Upper lobe of left lung (tissue), 6 donors: Measurements from ENCODE around the gene CFLAR. TPM values are rescaled to one million over a fixed set of nuclear protein-coding genes. Genes with fewer than 3 reads are reported as not detected.
"Not testable (repeated sequence)": the region's sequence is repeated elsewhere in the genome, so short reads cannot be mapped to it uniquely, and the experiment has no call there.

Source experiments
- ATAC-seq, 2 donors: fragments of 200-7000 bp; cut with Tn5 transposase; one replicate each; pipeline ENCODE4 v1.9.1; 2022; ENCODE audit warnings: mild to moderate bottlenecking in 2 of 2, moderate library complexity in 2 of 2; ENCODE audit not compliant: low FRiP score in 2 of 2
- DNase-seq, 2 donors: peaks; one replicate each; pipeline ENCODE4 v3.0.0-alpha.2; 2019 to 2020
- H3K27ac ChIP-seq, 4 donors: fragments of 200-600 bp; sonication (generic); one replicate each; pipeline ENCODE4 v1.5.1; 2016 to 2019
- H3K27me3 ChIP-seq, 4 donors: fragments of 200-600 bp; sonication (generic); one replicate each; pipeline ENCODE4 v1.5.1; 2017 to 2019
- H3K36me3 ChIP-seq, 4 donors: fragments of 200-600 bp; sonication (generic); one replicate each; pipeline ENCODE4 v1.5.1; 2016 to 2019
- H3K4me1 ChIP-seq, 4 donors: fragments of 200-600 bp; sonication (generic); one replicate each; pipeline ENCODE4 v1.5.1; 2018 to 2019
- H3K4me3 ChIP-seq, 4 donors: fragments of 200-600 bp; sonication (generic); one replicate each; pipeline ENCODE4 v1.5.1; 2017 to 2019; ENCODE audit warnings: mild to moderate bottlenecking in 2 of 4, moderate library complexity in 1 of 4
- H3K9me3 ChIP-seq, 4 donors: fragments of 200-600 bp; sonication (generic); one replicate each; pipeline ENCODE4 v1.5.1; 2018 to 2019
- EP300 ChIP-seq, 4 donors: sonication (generic); formaldehyde crosslinking; IDR thresholded peaks; one replicate each; pipeline ENCODE4 v1.5.1; 2017; ENCODE audit warnings: antibody characterized with exemption in 4 of 4, control low read depth in 2 of 4
- POLR2A ChIP-seq, 4 donors: fragments of 450-650 bp; IDR thresholded peaks; one replicate each; pipeline ENCODE4 v1.5.1; 2016 to 2017; ENCODE audit warnings: antibody characterized with exemption in 4 of 4, mild to moderate bottlenecking in 2 of 4
- POLR2AphosphoS5 ChIP-seq, 2 donors: sonication (generic); formaldehyde crosslinking; IDR thresholded peaks; one replicate each; pipeline ENCODE4 v1.5.1; 2017; ENCODE audit warnings: antibody characterized with exemption in 2 of 2
- WGBS, 2 donors: methylation state at CpG; one replicate each; pipeline ENCODE4 v1.1.5; 2017 to 2018; 5-methylcytosine and 5-hydroxymethylcytosine counted together
- total RNA-seq, 6 donors: library from RNA; depleted of rRNA in 4 of 6; stranded (reverse); fragments of >200 nt in 4 of 6; gene quantifications; one replicate each; pipeline versions ENCODE4 v1.1.0 to v1.2.1, GENCODE V29; 2016 to 2021
- TF ChIP-seq, protein P1 (sequence below), 6 experiments: fragments of 450-650 bp in 4 of 6; fragments of 200-600 bp in 2 of 6; sonication (generic) in 2 of 6; IDR thresholded peaks; one replicate each; pipeline ENCODE4 v1.5.1; 2016 to 2019; ENCODE audit warnings: antibody characterized with exemption in 6 of 6
- donor health status: DM: no; HTN: no; CAD: no; lungs with moderate emphysema.
- donor health status: DM: no; HTN: yes; CAD: no; lungs with severe emphysema.

Gene CFLAR
- total RNA-seq, 6 donors from 2014 or later = 263 to 1,189 (median 435) TPM

DNA sequence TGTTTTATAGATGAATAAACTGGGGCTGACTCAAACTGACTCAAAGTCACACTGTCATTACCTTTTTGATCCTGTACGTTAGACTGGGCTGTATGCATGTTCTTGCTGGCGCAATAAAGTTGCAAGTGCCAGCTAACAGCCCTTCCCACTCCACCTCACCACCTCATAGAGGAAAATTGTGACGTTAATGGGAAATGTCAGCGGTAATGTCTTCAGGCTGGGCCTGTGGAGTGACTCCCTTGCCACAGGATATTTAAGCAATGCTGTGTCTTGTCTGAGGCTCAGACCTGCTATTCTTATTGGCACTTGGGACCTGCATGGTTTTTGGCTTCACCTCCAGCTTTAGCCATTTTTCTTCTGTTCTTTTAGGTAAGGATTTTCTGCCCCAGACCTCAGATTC lies 41.7 kb downstream of the CFLAR start:
- peak; percentile 12 to 58 for ATAC-seq
- H3K27me3 ChIP-seq = no peaks in the 10 kb centered on the region
- DNase-seq = peak in 1 of 2 donors; percentile 46
- H3K4me3 ChIP-seq = no peak overlapping the region
- WGBS, 2 donors = 34 to 71% methylated on average over 4 of the region's 4 CpGs
- no peak for TF ChIP-seq POLR2A (IDR thresholded peaks at IDR 0.05)
- no peak for TF ChIP-seq POLR2AphosphoS5 (IDR thresholded peaks at IDR 0.05)
- no peak for TF ChIP-seq EP300 (IDR thresholded peaks at IDR 0.05)
- TF ChIP-seq, protein P1, sequence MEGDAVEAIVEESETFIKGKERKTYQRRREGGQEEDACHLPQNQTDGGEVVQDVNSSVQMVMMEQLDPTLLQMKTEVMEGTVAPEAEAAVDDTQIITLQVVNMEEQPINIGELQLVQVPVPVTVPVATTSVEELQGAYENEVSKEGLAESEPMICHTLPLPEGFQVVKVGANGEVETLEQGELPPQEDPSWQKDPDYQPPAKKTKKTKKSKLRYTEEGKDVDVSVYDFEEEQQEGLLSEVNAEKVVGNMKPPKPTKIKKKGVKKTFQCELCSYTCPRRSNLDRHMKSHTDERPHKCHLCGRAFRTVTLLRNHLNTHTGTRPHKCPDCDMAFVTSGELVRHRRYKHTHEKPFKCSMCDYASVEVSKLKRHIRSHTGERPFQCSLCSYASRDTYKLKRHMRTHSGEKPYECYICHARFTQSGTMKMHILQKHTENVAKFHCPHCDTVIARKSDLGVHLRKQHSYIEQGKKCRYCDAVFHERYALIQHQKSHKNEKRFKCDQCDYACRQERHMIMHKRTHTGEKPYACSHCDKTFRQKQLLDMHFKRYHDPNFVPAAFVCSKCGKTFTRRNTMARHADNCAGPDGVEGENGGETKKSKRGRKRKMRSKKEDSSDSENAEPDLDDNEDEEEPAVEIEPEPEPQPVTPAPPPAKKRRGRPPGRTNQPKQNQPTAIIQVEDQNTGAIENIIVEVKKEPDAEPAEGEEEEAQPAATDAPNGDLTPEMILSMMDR (IDR thresholded peaks at IDR 0.05) = no peak
- H3K36me3 ChIP-seq = peaks cover 46 to 100% (median 88%) of the 10 kb centered on the region in 4 donors
- H3K9me3 ChIP-seq = no peaks in the 10 kb centered on the region
- H3K4me1 ChIP-seq = peaks cover 43 to 65% (median 57%) of the 10 kb centered on the region in 4 donors
- peak overlapping the region; percentile 71 to 90 (median 76) for H3K27ac ChIP-seq

DNA sequence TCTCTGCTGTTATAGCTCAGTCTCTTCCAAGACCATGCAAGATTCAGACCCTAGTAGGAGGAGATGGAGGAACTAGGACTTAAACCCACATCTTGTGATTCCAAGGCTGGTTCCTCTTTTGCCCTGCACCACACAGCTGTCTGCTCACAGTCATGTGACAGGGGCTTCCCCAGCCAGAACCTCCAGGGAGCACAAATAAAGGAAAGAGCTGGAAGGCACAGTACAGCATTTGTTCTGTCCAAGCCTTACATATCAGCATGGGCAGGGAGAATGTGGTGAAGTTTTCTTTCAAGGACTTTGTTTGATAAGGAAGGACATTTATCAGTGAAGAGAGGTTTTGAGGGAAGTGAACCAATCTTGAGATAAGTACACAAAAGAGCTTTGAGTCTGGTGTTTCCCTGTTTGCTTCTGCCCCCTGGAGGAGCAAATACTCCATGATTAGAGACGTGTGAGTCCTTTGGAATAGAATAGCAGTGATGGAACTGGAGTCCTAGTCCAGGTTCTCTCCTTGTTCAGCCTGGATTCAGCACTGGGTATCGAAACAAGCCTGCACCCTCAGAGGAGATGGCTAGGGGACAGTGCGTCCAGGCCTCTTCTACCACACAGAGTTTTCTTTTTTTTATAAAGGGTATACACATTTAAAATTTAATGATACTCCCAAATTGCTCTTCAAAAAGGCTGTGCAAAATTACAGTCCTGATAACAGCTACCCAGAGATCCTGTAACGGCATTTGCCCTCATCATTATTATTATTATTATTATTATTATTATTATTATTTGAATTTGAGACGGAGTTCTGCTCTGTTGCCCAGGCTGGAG lies 42.4 kb downstream of the CFLAR start:
- peaks cover 36 to 63% (median 55%) of the 10 kb centered on the region in 4 donors for H3K4me1 ChIP-seq
- ATAC-seq = peak; percentile 91

DNA sequence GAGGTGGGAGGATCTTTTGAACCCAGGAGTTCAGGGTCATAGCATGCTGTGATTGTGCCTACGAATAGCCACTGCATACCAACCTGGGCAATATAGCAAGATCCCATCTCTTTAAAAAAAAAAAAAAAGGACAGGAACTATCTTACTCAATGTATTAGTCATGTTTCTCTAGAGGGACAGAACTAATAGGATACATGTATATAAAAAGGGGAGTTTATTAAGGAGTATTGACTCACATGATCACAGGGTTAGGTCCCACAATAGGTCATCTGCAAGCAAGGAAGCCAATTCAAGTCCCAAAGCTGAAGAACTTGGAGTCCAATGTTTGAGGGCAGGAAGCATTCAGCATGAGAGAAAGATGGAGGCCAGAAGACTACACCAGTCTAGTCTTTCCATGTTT lies 48.2 kb downstream of the CFLAR start:
- H3K27me3 ChIP-seq = no peaks in the 10 kb centered on the region
- TF ChIP-seq EP300 (IDR thresholded peaks at IDR 0.05) (no peak), POLR2A (IDR thresholded peaks at IDR 0.05) (no peak), POLR2AphosphoS5 (IDR thresholded peaks at IDR 0.05) (no peak)
- TF ChIP-seq, protein P1 (IDR thresholded peaks at IDR 0.05) = no peak
- peaks cover 0 to 6% (median 0%) of the 10 kb centered on the region in 4 donors for H3K9me3 ChIP-seq
- peaks cover 6 to 20% (median 12%) of the 10 kb centered on the region in 4 donors for H3K4me1 ChIP-seq
- H3K36me3 ChIP-seq = peaks cover 59 to 86% (median 81%) of the 10 kb centered on the region in 4 donors
- DNase-seq (no peak), ATAC-seq (no peak)
- WGBS, 2 donors = 93 to 96% methylated on average over 1 of the region's 1 CpG
- no peak overlapping the region for H3K4me3 ChIP-seq
- peak overlapping the region in 2 of 4 donors; percentile 4 to 15 for H3K27ac ChIP-seq

More for the DNA sequence above, 42.4 kb downstream of the CFLAR start:
- Histone ChIP-seq H3K9me3 (no peaks in the 10 kb centered on the region), H3K36me3 (peaks cover 52 to 100% (median 88%) of the 10 kb centered on the region in 4 donors), H3K27ac (peak overlapping the region; percentile 71 to 90 (median 76)), H3K27me3 (no peaks in the 10 kb centered on the region), H3K4me3 (no peak overlapping the region)
- 39 to 42% methylated on average over 5 of the region's 5 CpGs for WGBS, 2 donors
- TF ChIP-seq, protein P1 (IDR thresholded peaks at IDR 0.05) = peak; percentile 42 to 77 (median 59)
- TF ChIP-seq EP300 (IDR thresholded peaks at IDR 0.05) (peak in 1 of 4 donors; percentile 72), POLR2A (IDR thresholded peaks at IDR 0.05) (peak in 2 of 4 donors; percentile 26 to 75), POLR2AphosphoS5 (IDR thresholded peaks at IDR 0.05) (peak; percentile 65 to 68)
- DNase-seq = peak in 1 of 2 donors; percentile 90

DNA sequence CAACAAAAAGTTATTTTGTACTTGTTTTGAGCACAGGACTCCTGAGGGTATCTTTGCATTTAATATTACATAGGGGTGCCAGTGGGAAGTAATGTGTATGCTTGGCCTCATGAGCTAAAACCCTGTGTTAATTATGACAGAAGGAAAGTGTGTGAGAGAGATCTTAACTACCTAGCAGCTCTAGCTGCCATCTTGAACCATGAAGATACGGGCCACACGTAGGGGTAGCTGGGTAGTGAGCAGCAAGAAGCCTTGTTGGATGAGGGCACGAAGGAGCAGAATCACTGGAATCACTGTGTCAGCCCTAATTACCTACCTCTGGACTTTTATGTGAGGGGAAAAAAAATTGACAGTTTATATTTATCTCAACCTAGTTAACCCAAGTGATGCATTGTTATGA lies 51.6 kb downstream of the CFLAR start:
- Histone ChIP-seq H3K4me3 (no peak overlapping the region), H3K27me3 (no peaks in the 10 kb centered on the region), H3K9me3 (peaks cover 0 to 7% (median 0%) of the 10 kb centered on the region in 4 donors), H3K27ac (no peak overlapping the region), H3K4me1 (peaks cover under 1 to 10% (median 5%) of the 10 kb centered on the region in 4 donors), H3K36me3 (peaks cover 28 to 52% (median 48%) of the 10 kb centered on the region in 4 donors)
- 96 to 98% methylated on average over 3 of the region's 3 CpGs for WGBS, 2 donors
- no peak for ATAC-seq
- TF ChIP-seq POLR2AphosphoS5 (IDR thresholded peaks at IDR 0.05) (no peak), EP300 (IDR thresholded peaks at IDR 0.05) (no peak), POLR2A (IDR thresholded peaks at IDR 0.05) (peak in 1 of 4 donors; percentile 5)
- TF ChIP-seq, protein P1 (IDR thresholded peaks at IDR 0.05) = no peak
- no peak for DNase-seq

DNA sequence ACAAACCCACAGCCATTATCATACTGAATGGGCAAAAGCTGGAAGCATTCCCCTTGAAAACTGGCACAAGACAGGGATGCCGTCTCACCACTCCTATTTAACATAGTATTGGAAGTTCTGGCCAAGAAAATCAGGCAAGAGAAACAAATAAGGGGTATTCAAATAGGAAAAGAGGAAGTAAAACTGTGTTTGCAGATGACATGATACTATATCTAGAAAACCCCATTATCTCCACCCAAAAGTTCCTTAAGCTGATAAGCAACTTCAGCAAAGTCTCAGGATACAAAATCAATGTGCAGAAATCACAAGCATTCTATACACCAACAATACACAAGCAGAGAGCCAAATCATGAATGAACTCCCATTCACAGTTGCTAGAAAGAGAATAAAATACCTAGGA lies 52.5 kb downstream of the CFLAR start:
- not testable (repeated sequence) for H3K27ac ChIP-seq, DNase-seq, H3K4me3 ChIP-seq, ATAC-seq, H3K9me3 ChIP-seq, H3K27me3 ChIP-seq, H3K4me1 ChIP-seq
- 85 to 89% methylated on average over 1 of the region's 1 CpG for WGBS, 2 donors
- H3K36me3 ChIP-seq = peaks cover 19 to 43% (median 38%) of the 10 kb centered on the region in 4 donors
